Naive B cell (primary cell): ENCODE results near the gene CCDC150. TPM values are rescaled to one million over a fixed set of nuclear protein-coding genes. Genes with fewer than 3 reads are reported as not detected.
"Not testable (repeated sequence)": the region's sequence is repeated elsewhere in the genome, so short reads cannot be mapped to it uniquely, and the experiment has no call there.

Experiments used
- ATAC-seq, 2 donors: fragments of 150-1000 bp; cut with Tn5 transposase; 2 replicates each; pipeline ENCODE4 v1.10.0; 2021; ENCODE audit warnings: low read depth in 2 of 2, mild to moderate bottlenecking in 2 of 2, moderate library complexity in 2 of 2
- DNase-seq: peaks from one replicate; pipeline ENCODE4 v3.0.0; 2022
- H3K27ac Mint-ChIP-seq, 6 donors: one replicate each; pipeline ENCODE4 v1.8.0; 2020 to 2022; ENCODE audit warnings: mild to moderate bottlenecking in 6 of 6, mixed read lengths in 6 of 6, moderate library complexity in 5 of 6, inconsistent platforms in 2 of 6
- H3K27me3 Mint-ChIP-seq, 3 donors: one replicate each; pipeline ENCODE4 v1.8.0; 2021 to 2022; ENCODE audit warnings: mixed read lengths in 3 of 3, mild to moderate bottlenecking in 1 of 3
- H3K36me3 Mint-ChIP-seq, 2 donors: one replicate each; pipeline ENCODE4 v1.8.0; 2020 to 2022; ENCODE audit warnings: mixed read lengths in 2 of 2, inconsistent platforms in 1 of 2, mild to moderate bottlenecking in 1 of 2
- H3K4me1 Mint-ChIP-seq, 3 donors: one replicate each; pipeline ENCODE4 v1.8.0; 2020 to 2022; ENCODE audit warnings: mixed read lengths in 3 of 3, inconsistent platforms in 1 of 3, mild to moderate bottlenecking in 1 of 3, moderate library complexity in 1 of 3
- H3K4me3 Mint-ChIP-seq, 8 donors: one replicate each; pipeline ENCODE4 v1.8.0; 2020 to 2022; ENCODE audit warnings: mild to moderate bottlenecking in 8 of 8, mixed read lengths in 8 of 8, moderate library complexity in 8 of 8, inconsistent platforms in 2 of 8
- H3K9me3 Mint-ChIP-seq, 7 donors: one replicate each; pipeline ENCODE4 v1.8.0; 2020 to 2022; ENCODE audit warnings: mixed read lengths in 7 of 7, mild to moderate bottlenecking in 5 of 7, inconsistent platforms in 2 of 7, moderate library complexity in 1 of 7
- polyA plus RNA-seq, 6 donors: library from polyadenylated mRNA; unstranded; fragments of 300-500 nt; fragmentation: Illumina TruSeq; gene quantifications; one replicate each; pipeline ENCODE4 v1.2.3, GENCODE V29; 2021; ENCODE audit warnings: low read depth in 6 of 6

The CCDC150 gene
- polyA plus RNA-seq, 6 donors from 2014 or later, result 0.37 to 0.60 (median 0.44) TPM; not detected in 3

DNA sequence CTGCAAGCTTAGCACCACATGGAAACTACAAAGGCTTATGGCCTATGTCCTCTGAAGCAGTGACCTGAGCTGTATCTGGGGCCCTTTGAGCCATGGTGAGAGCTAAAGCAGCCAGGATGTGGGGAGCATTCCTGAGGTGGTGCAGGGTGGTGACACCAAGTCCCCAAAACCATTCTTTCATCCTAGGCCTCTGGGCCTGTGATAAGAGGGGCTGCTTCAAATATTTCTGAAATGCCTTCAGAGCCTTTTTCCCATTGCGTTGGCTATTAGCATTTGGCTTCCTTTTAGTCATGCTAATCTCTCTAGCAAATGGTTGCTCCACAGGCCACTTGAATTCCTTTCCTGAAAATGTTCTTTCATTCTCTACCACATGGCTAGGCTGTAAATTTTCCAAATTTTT is 13.4 kb downstream of the CCDC150 start:
- Mint-ChIP-seq H3K36me3 (peaks cover 21 to 54% of the 10 kb centered on the region in 2 donors), H3K4me3 (no peak overlapping the region), H3K9me3 (peaks cover 12 to 64% (median 41%) of the 10 kb centered on the region in 7 donors), H3K27ac (no peak overlapping the region), H3K4me1 (no peaks in the 10 kb centered on the region), H3K27me3 (no peaks in the 10 kb centered on the region)
- no peak for ATAC-seq
- no peak for DNase-seq

GRCh38 chr2:196653843-196654242 is 14.3 kb downstream of the CCDC150 start:
- Mint-ChIP-seq H3K36me3 (peaks cover 21 to 54% of the 10 kb centered on the region in 2 donors), H3K9me3 (peaks cover 12 to 56% (median 39%) of the 10 kb centered on the region in 7 donors), H3K4me1 (no peaks in the 10 kb centered on the region), H3K27ac (peak overlapping the region in 1 of 6 donors; percentile 26), H3K27me3 (no peaks in the 10 kb centered on the region), H3K4me3 (no peak overlapping the region)
- no peak for ATAC-seq
- no peak for DNase-seq

- Mint-ChIP-seq H3K4me3 (no peak overlapping the region), H3K9me3 (peaks cover 12 to 36% (median 25%) of the 10 kb centered on the region in 7 donors), H3K36me3 (peaks cover 19 to 36% of the 10 kb centered on the region in 2 donors), H3K27ac (no peak overlapping the region), H3K4me1 (no peaks in the 10 kb centered on the region), H3K27me3 (no peaks in the 10 kb centered on the region)
- ATAC-seq (no peak), DNase-seq (no peak)
Observed at GRCh38 chr2:196655761-196656160, 16.2 kb downstream of the CCDC150 start.

DNA sequence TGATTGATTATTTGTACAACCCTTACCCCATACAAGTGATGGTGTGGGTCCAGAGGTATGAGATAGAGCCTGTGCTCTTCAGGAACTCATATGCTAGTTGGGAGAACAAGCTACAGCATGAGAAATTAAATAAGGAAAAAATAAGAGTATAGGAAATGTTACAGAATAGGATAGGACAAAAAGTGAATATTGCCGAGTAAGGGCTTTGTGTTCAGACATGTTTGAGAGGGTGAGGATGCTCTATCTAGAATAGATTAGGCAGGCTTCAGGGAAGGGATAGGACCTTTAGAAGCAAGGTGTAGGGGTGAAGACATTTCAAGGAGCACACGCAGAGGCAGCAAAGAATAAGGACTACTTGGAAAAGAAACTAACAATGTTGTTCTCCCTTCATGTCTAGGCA is 17.8 kb downstream of the CCDC150 start:
- Mint-ChIP-seq H3K36me3 (peaks cover 10 to 21% of the 10 kb centered on the region in 2 donors), H3K9me3 (peaks cover 5 to 21% (median 12%) of the 10 kb centered on the region in 7 donors), H3K4me1 (no peaks in the 10 kb centered on the region), H3K27ac (no peak overlapping the region), H3K27me3 (no peaks in the 10 kb centered on the region), H3K4me3 (no peak overlapping the region)
- DNase-seq (no peak), ATAC-seq (no peak)

- H3K27ac Mint-ChIP-seq, result no peak overlapping the region
- no peak overlapping the region for H3K4me3 Mint-ChIP-seq
- H3K4me1 Mint-ChIP-seq, result no peaks in the 10 kb centered on the region
- peaks cover 0 to under 1% (median 0%) of the 10 kb centered on the region in 7 donors for H3K9me3 Mint-ChIP-seq
- ATAC-seq, result no peak
- no peaks in the 10 kb centered on the region for H3K36me3 Mint-ChIP-seq
- no peak for DNase-seq
- H3K27me3 Mint-ChIP-seq, result no peaks in the 10 kb centered on the region
Observed at GRCh38 chr2:196659844-196660243, 20.3 kb downstream of the CCDC150 start.

DNA sequence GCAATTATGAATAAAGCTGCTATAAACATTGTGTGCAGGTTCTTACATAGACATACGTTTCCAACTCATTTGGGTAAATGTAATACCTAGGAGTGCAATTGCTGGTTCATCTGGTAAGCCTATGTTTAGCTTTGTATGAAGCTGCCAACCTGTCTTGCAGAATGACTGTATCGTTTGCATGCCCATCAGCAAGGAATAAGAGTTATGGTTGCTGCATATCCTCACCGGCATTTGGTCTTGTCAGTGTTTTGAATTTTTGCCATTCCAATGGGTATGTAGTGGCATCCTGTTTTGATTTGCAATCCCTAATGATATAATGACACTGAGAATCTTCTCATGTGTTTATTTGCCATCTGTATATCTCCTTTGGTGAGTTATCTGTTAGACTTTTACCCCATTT is 20.7 kb downstream of the CCDC150 start:
- H3K9me3 Mint-ChIP-seq, result no peaks in the 10 kb centered on the region
- H3K27ac Mint-ChIP-seq, result no peak overlapping the region
- no peaks in the 10 kb centered on the region for H3K36me3 Mint-ChIP-seq
- no peaks in the 10 kb centered on the region for H3K27me3 Mint-ChIP-seq
- DNase-seq, result no peak
- no peak overlapping the region for H3K4me3 Mint-ChIP-seq
- no peaks in the 10 kb centered on the region for H3K4me1 Mint-ChIP-seq
- ATAC-seq, result no peak

DNA sequence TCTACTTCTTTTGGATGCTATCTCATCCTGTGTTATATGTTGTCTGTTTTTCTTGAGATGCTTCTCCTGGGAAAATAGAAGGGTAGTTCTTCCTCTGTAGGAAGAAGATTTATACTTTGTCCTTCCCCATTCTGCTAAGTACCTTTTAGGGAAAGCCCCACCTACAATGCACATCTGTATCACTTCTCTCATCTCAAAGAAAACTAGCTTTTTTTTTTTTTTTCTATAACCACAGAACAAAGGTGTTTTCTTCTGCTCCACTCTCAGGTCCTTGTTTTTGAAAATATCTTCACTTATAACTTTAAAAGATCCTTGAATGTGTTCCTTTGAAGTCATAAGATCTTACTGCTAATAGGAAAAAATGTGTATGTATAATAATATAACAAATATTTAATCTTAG is 30.8 kb downstream of the CCDC150 start:
- DNase-seq (no peak), ATAC-seq (no peak)
- H3K27ac Mint-ChIP-seq, result no peak overlapping the region
- no peaks in the 10 kb centered on the region for H3K4me1 Mint-ChIP-seq
- no peak overlapping the region for H3K4me3 Mint-ChIP-seq
- H3K9me3 Mint-ChIP-seq, result no peaks in the 10 kb centered on the region
- H3K36me3 Mint-ChIP-seq, result no peaks in the 10 kb centered on the region
- no peaks in the 10 kb centered on the region for H3K27me3 Mint-ChIP-seq

- no peaks in the 10 kb centered on the region for H3K9me3 Mint-ChIP-seq
- H3K36me3 Mint-ChIP-seq, result no peaks in the 10 kb centered on the region
- no peak for DNase-seq
- no peak overlapping the region for H3K4me3 Mint-ChIP-seq
- no peaks in the 10 kb centered on the region for H3K27me3 Mint-ChIP-seq
- no peak for ATAC-seq
- H3K4me1 Mint-ChIP-seq, result no peaks in the 10 kb centered on the region
- no peak overlapping the region for H3K27ac Mint-ChIP-seq
Observed at GRCh38 chr2:196675963-196676362, 36.4 kb downstream of the CCDC150 start.

DNA sequence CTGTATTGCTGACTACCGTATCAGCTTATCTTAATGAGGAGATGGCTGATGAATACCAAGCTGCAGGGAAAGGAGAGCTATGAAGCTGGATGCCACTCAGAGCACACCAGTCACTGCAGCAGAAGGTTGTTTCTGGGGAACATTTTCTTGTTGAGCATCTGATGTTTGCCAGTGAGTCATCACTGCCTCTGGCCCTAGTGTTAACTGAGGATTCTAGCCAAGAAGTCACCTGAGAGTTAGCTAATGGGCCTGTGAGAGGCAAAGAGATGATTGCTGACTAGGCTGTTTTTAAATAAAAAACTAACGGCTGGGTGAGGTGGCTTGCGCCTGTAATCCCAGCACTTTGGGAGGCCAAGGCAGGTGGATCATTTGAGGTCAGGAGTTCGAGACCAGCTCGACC is 37.9 kb downstream of the CCDC150 start:
- H3K4me3 Mint-ChIP-seq, result no peak overlapping the region
- DNase-seq (no peak), ATAC-seq (no peak)
- H3K27ac Mint-ChIP-seq, result no peak overlapping the region
- H3K27me3 Mint-ChIP-seq, result no peaks in the 10 kb centered on the region
- H3K36me3 Mint-ChIP-seq, result no peaks in the 10 kb centered on the region
- no peaks in the 10 kb centered on the region for H3K9me3 Mint-ChIP-seq
- H3K4me1 Mint-ChIP-seq, result no peaks in the 10 kb centered on the region

DNA sequence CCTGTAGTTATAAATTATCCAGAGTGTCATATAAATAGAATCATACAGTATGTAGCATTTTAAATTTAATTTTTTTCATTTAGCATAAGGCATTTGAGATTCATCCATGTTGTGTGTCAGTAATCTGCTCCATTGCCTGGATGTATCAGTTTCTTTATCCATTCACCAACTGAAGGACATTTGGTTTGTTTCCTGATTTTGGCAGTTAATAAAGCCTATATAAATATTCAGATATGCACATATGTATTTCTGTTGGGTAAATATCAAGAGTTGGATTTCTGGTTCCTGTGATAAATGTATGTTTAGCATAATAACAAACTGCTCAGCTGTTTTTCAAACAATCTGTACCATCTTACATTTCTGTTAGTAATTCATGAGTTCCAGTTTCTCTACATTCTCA is 39.9 kb downstream of the CCDC150 start:
- DNase-seq (no peak), ATAC-seq (no peak)
- Mint-ChIP-seq H3K27ac (no peak overlapping the region), H3K27me3 (no peaks in the 10 kb centered on the region), H3K9me3 (peaks cover 0 to 6% (median 2%) of the 10 kb centered on the region in 7 donors), H3K36me3 (peaks cover 0 to 5% of the 10 kb centered on the region in 2 donors), H3K4me1 (peaks cover 0 to 4% (median 0%) of the 10 kb centered on the region in 3 donors), H3K4me3 (no peak overlapping the region)

GRCh38 chr2:196681510-196681909 is 42.0 kb downstream of the CCDC150 start:
- Mint-ChIP-seq H3K27ac (no peak overlapping the region), H3K4me3 (no peak overlapping the region), H3K27me3 (no peaks in the 10 kb centered on the region), H3K4me1 (peaks cover 0 to 4% (median 0%) of the 10 kb centered on the region in 3 donors), H3K9me3 (peaks cover 0 to 27% (median 11%) of the 10 kb centered on the region in 7 donors), H3K36me3 (peaks cover 0 to 8% of the 10 kb centered on the region in 2 donors)
- ATAC-seq (no peak), DNase-seq (no peak)

DNA sequence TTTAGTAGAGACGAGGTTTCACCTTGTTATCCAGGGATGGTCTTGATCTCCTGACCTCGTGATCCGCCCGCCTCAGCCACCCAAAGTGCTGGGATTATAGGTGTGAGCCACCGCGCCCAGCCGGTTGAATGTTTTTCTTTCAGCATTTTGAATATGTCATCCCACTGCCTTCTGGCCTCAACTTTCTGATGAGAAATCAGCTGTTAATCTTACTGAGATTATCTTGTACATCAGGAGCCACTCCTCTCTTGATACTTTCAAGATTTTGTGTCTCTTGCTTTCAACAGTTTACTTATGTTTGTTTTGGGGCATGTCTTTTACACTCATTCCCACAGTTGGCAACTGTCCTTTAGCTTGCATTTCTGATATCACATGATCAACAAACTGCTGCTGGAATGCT is 46.3 kb downstream of the CCDC150 start:
- Mint-ChIP-seq H3K27ac (no peak overlapping the region), H3K9me3 (peaks cover 0 to 40% (median 15%) of the 10 kb centered on the region in 7 donors)

DNA sequence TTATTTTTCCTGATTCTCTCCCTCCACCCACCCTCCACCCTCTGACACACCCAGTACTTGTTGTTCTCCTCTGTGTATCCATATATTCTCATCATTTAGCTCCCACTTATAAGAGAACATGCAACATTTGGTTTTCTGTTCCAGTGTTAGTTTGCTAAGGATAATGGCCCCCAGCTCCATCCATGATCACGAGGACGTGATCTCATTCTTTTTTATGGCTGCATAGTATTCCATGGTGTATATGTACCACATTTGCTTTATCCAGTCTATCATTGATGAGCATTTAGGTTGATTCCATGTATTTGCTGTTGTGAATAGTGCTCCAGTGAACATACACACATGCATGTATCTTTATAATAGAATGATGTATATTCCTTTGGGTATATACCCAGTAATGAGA is 47.2 kb downstream of the CCDC150 start:
- not testable (repeated sequence) for H3K4me3 Mint-ChIP-seq, DNase-seq, ATAC-seq, H3K27ac Mint-ChIP-seq, H3K4me1 Mint-ChIP-seq, H3K27me3 Mint-ChIP-seq
- Mint-ChIP-seq H3K36me3 (peaks cover 0 to 11% of the 10 kb centered on the region in 2 donors), H3K9me3 (peaks cover 0 to 40% (median 15%) of the 10 kb centered on the region in 7 donors)

More for the DNA sequence above, 46.3 kb downstream of the CCDC150 start:
- H3K36me3 Mint-ChIP-seq, result peaks cover 0 to 11% of the 10 kb centered on the region in 2 donors
- no peak overlapping the region for H3K4me3 Mint-ChIP-seq
- peaks cover 0 to 4% (median 0%) of the 10 kb centered on the region in 3 donors for H3K4me1 Mint-ChIP-seq
- no peak for DNase-seq
- H3K27me3 Mint-ChIP-seq, result no peaks in the 10 kb centered on the region
- ATAC-seq, result no peak

GRCh38 chr2:196696423-196697079 is 57.0 kb downstream of the CCDC150 start:
- Mint-ChIP-seq H3K27ac (no peak overlapping the region), H3K4me3 (no peak overlapping the region), H3K9me3 (peaks cover 0 to 2% (median 0%) of the 10 kb centered on the region in 7 donors), H3K27me3 (no peaks in the 10 kb centered on the region), H3K36me3 (no peaks in the 10 kb centered on the region), H3K4me1 (no peaks in the 10 kb centered on the region)
- DNase-seq (no peak), ATAC-seq (no peak)
